ENCODE results near the gene MOB1B. TPM values are rescaled to one million over a fixed set of nuclear protein-coding genes. Genes with fewer than 3 reads are reported as not detected.
"Not testable (repeated sequence)": the region's sequence is repeated elsewhere in the genome, so short reads cannot be mapped to it uniquely, and the experiment has no call there.

Gene MOB1B
- total RNA-seq, 1 experiment from 2014 or later: 7.4 TPM

- DNase-seq (ENCODE audit: low read depth): no peak
Observed at GRCh38 chr4:71008196-71008595, 106.0 kb downstream of the MOB1B start.

DNA sequence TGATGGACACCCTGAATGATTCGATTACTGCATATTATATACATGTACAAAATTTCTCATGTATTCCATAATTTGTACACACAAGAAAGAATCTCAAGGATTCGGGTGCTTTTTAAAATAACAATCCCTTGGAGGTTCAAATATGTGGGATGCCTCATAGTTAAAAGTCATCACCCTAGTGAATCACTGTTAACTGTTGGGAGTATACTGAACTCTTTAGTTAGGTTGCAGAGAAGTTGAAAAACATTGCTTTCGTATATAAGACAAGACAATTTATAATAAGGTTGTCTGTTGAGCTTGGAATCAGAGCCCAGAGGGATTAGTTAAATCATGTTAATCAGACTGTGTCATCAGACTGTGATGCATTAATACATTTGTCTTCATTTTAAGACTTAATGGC, 106.9 kb downstream of the MOB1B start:
- DNase-seq (ENCODE audit: low read depth): no peak

DNA sequence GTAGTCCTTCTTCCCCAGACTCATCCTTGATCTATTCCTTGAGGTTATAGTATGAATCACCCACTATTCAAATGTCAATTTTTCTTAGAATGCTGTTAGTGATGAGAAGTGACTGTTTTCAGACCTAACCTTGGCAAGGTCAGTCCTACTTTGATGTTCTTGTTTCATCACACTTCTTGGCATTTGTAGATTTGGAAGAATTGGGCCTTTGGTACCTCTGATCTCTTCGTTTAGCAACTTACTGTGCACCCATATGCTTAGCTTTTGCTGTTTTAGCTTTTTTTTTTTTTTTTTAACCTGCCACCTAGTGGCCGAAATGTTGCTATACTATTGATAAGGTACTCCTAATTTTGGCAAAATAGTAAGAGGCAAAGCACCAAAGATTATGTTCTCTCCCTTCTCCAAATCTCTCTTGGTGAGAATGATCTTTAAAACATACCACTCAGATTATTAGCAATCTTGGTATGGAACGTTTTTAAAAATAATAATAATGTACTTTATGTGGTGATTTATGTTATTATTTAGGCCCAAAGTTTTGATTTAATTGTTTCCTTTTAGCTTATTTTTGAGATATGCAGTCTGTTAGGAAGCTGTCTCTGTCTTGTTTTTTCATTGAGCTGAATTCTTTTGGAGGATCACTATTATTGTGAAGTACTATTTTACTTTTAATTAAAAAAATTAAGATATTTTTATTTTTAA, 107.9 kb downstream of the MOB1B start:
- DNase-seq (ENCODE audit: low read depth): peak; percentile 43

- no peak for DNase-seq (ENCODE audit: low read depth)
Observed at GRCh38 chr4:71011451-71011850, 109.3 kb downstream of the MOB1B start.

DNA sequence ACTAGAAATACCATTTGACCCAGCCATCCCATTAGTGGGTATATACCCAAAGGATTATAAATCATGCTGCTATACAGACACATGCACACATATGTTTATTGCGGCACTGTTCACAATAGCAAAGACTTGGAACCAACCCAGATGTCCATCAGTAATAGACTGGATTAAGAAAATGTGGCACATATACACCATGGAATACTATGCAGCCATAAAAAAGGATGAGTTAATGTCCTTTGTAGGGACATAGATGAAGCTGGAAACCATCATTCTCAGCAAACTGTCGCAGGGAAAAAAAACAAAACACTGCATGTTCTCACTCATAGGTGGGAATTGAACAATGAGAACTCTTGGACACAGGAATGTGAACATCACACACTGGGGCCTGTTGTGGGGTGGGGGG, 115.2 kb downstream of the MOB1B start:
- not testable (repeated sequence) for DNase-seq (ENCODE audit: low read depth)

GRCh38 chr4:71020611-71021010, 118.4 kb downstream of the MOB1B start:
- DNase-seq (ENCODE audit: low read depth): no peak

- DNase-seq (ENCODE audit: low read depth): no peak
Observed at GRCh38 chr4:71025654-71026053, 123.5 kb downstream of the MOB1B start.

- DNase-seq (ENCODE audit: low read depth): peak; percentile 84
Observed at GRCh38 chr4:71026086-71026485, 123.9 kb downstream of the MOB1B start.

DNA sequence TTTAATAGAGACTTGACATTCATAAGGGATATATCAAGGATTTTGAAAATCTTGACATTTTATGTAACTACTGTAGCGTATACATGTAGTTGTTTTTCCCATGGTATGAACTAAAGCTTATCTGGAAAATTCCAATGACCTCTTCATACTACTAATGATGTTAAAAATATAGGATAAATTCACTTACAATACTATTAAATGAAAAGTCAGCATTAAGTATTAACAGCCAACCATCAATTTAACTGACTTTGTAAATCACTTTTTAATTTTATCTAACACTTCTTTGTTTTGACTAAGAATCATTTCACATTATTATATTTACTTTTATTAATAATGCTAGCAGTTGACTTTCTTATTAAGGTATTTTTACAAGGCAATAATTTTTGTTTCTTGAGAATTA, 125.4 kb downstream of the MOB1B start:
- DNase-seq (ENCODE audit: low read depth): no peak

GRCh38 chr4:71029504-71029903, 127.3 kb downstream of the MOB1B start:
- DNase-seq (ENCODE audit: low read depth): no peak

- DNase-seq (ENCODE audit: low read depth): peak; percentile 57
Observed at GRCh38 chr4:71032106-71032505, 129.9 kb downstream of the MOB1B start.

Other genes starting within 250 kb of the MOB1B start
- not detected in 2 replicates for gene JCHAIN, start 235.9 kb upstream of the MOB1B start, total RNA-seq (2014; rRNA removed; shearing (Covaris generic))
- 15.0 and 16.0 TPM in 2 replicates for gene UTP3, start 213.8 kb upstream of the MOB1B start, total RNA-seq (2014; rRNA removed; shearing (Covaris generic))
- 15.7 and 16.0 TPM in 2 replicates for gene RUFY3, start 180.4 kb upstream of the MOB1B start, total RNA-seq (2014; rRNA removed; shearing (Covaris generic))
- 82.0 and 94.3 TPM in 2 replicates for gene GRSF1, start 62.5 kb upstream of the MOB1B start, total RNA-seq (2014; rRNA removed; shearing (Covaris generic))
- 37.5 and 51.2 TPM in 2 replicates for gene DCK, start 91.3 kb downstream of the MOB1B start, total RNA-seq (2014; rRNA removed; shearing (Covaris generic))